Epithelial cell of proximal tubule (primary cell): ENCODE measurements around the gene ALG6. TPM values are rescaled to one million over a fixed set of nuclear protein-coding genes. Genes with fewer than 3 reads are reported as not detected.

Experiments used
- DNase-seq: peaks from one replicate; pipeline ENCODE4 v3.0.0-alpha.2; 2011; ENCODE audit warnings: low read depth
- H3K4me3 ChIP-seq: 2 replicates; pipeline ENCODE4 v1.5.1; 2011; ENCODE audit warnings: low read depth, mild to moderate bottlenecking, low read length
- CTCF ChIP-seq: conservative IDR thresholded peaks from 2 replicates; pipeline ENCODE4 v1.5.1; 2012; ENCODE audit warnings: low read depth, mild to moderate bottlenecking, low read length
- total RNA-seq: library from RNA; depleted of rRNA; stranded (reverse); fragments of >200 nt; gene quantifications from 2 replicates; pipeline ENCODE4 v1.2.3, GENCODE V29; 2015

The ALG6 gene
- total RNA-seq, 1 donor from 2014 or later = 7.8 TPM

GRCh38 chr1:63321066-63321784 lies 46.2 kb upstream of the ALG6 start:
- no peak overlapping the region for H3K4me3 ChIP-seq
- TF ChIP-seq CTCF = no peak
- no peak for DNase-seq

GRCh38 chr1:63321785-63322113 lies 45.7 kb upstream of the ALG6 start:
- no peak for TF ChIP-seq CTCF
- no peak for DNase-seq
- H3K4me3 ChIP-seq = peak overlapping the region; percentile 45

- DNase-seq = no peak
- TF ChIP-seq CTCF = no peak
- peak within 1 kb of the TSS; percentile 45 for H3K4me3 ChIP-seq
Measured at GRCh38 chr1:63322114-63322943, 45.1 kb upstream of the ALG6 start, which contains the start of gene FOXD3. Gene FOXD3, plus strand, starts transcription at chr1:63322567. Its CDS starts 492 bp downstream, at chr1:63323059.

DNA sequence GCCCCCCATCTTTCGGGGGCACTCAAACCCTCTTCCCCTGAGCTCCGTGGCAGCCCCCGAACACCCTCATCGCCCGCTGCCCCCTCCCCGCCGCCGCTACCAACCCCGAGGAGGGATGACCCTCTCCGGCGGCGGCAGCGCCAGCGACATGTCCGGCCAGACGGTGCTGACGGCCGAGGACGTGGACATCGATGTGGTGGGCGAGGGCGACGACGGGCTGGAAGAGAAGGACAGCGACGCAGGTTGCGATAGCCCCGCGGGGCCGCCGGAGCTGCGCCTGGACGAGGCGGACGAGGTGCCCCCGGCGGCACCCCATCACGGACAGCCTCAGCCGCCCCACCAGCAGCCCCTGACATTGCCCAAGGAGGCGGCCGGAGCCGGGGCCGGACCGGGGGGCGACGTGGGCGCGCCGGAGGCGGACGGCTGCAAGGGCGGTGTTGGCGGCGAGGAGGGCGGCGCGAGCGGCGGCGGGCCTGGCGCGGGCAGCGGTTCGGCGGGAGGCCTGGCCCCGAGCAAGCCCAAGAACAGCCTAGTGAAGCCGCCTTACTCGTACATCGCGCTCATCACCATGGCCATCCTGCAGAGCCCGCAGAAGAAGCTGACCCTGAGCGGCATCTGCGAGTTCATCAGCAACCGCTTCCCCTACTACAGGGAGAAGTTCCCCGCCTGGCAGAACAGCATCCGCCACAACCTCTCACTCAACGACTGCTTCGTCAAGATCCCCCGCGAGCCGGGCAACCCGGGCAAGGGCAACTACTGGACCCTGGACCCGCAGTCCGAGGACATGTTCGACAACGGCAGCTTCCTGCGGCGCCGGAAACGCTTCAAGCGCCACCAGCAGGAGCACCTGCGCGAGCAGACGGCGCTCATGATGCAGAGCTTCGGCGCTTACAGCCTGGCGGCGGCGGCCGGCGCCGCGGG lies 44.2 kb upstream of the ALG6 start:
- no peak for DNase-seq
- TF ChIP-seq CTCF = no peak
- H3K4me3 ChIP-seq = no peak overlapping the region

DNA sequence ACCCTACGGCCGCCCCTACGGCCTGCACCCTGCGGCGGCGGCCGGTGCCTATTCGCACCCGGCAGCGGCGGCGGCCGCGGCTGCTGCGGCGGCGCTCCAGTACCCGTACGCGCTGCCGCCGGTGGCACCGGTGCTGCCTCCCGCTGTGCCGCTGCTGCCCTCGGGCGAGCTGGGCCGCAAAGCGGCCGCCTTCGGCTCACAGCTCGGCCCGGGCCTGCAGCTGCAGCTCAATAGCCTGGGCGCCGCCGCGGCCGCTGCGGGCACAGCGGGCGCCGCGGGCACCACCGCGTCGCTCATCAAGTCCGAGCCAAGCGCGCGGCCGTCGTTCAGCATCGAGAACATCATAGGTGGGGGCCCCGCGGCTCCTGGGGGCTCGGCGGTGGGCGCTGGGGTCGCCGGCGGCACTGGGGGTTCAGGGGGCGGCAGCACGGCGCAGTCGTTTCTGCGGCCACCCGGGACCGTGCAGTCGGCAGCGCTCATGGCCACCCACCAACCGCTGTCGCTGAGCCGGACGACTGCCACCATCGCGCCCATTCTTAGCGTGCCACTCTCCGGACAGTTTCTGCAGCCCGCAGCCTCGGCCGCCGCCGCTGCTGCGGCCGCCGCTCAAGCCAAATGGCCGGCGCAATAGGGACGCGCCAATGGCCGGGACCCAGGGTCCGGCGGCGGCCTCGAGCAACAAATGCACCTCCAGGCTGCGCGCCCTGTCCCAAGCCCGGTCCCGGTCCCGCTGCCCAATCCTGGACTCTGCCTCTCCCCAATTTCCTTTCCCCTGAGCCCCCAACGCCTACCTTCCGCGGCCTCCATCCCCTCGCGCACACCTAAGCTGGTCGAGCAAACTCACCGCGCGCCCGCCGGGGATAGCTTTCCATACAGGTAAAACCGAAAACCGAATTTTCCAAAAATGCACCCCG lies 43.3 kb upstream of the ALG6 start:
- no peak overlapping the region for H3K4me3 ChIP-seq
- no peak for DNase-seq
- TF ChIP-seq CTCF = no peak

GRCh38 chr1:63324779-63325119 lies 42.7 kb upstream of the ALG6 start:
- no peak for DNase-seq
- H3K4me3 ChIP-seq = no peak overlapping the region
- no peak for TF ChIP-seq CTCF
